Activated naive CD8-positive, alpha-beta T cell treated with anti-CD3 and anti-CD28 coated beads, Interleukin-2, amount 10 ng/mL, durations not matched to agents 7 days and 5 days (primary cell): Measurements from ENCODE around the gene VCP. TPM values are rescaled to one million over a fixed set of nuclear protein-coding genes. Genes with fewer than 3 reads are reported as not detected.

Experiments
- ATAC-seq: fragments of 150-1000 bp; cut with Tn5 transposase; one replicate; pipeline ENCODE4 v1.10.0; 2021; ENCODE audit warnings: low read depth, moderate library complexity
- POLR2A ChIA-PET: fragments of 350-600 bp; sonication (Branson Sonifier 250); formaldehyde crosslinking; loops from one replicate; lab custom pipeline; 2021; ENCODE audit warnings: antibody characterized with exemption; lab: Charles Lee
- DNase-seq: peaks from one replicate; pipeline ENCODE4 v3.0.0; 2021
- H3K27ac Mint-ChIP-seq: one replicate; pipeline ENCODE4 v1.8.0; 2022; ENCODE audit warnings: mild to moderate bottlenecking, mixed read lengths
- H3K27me3 Mint-ChIP-seq: one replicate; pipeline ENCODE4 v1.8.0; 2022; ENCODE audit warnings: mild to moderate bottlenecking, moderate library complexity, mixed read lengths
- H3K36me3 Mint-ChIP-seq: one replicate; pipeline ENCODE4 v1.8.0; 2021; ENCODE audit warnings: mild to moderate bottlenecking, mixed read lengths
- H3K4me1 Mint-ChIP-seq: one replicate; pipeline ENCODE4 v1.8.0; 2021; ENCODE audit warnings: mixed read lengths
- H3K4me3 Mint-ChIP-seq: one replicate; pipeline ENCODE4 v1.8.0; 2022; ENCODE audit warnings: mild to moderate bottlenecking, moderate library complexity, mixed read lengths
- H3K9me3 Mint-ChIP-seq: one replicate; pipeline ENCODE4 v1.8.0; 2021; ENCODE audit warnings: mixed read lengths
- total RNA-seq, 2 experiments: library from RNA; stranded (reverse); gene quantifications; one replicate each; pipeline ENCODE4 v1.2.3, GENCODE V29; 2021

The VCP gene
- total RNA-seq, 2 experiments from 2014 or later = 183 to 189 TPM

DNA sequence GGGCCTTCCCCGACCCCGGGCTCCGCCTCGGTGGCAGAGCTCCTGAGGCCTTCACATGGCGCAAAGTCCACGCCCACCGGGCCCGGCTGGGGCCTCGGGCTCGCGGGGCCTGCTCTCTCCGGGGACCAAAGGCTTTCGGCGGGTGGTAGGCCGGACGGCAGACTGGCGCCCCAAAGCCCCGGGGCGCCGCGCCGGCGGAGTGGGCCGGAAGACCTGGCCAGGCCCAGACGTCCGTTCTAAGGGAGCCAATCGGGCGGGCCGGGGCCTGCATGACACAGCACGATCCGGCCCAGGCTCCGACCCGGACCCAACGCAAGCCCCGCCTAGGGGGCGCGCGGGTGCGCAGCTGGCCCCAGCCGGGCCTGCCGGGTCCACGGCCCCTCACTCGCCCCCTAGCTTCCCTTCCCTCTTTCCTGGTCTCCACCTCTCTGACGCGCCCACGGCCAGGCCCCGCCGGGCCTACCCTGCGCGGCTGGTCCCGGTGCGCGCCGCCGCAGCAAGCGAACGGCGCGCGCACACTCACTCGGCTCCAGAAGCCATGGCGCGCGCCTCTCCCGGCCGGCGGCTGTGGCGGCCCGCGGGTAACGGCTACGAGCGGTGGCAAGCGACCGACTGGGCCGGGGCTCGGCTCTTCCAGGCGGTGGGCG lies 488 bp downstream of the VCP start:
- DNase-seq (peak; percentile 83), ATAC-seq (peak; percentile 64)
- Mint-ChIP-seq H3K36me3 (peaks cover 42% of the 10 kb centered on the region), H3K27ac (peak overlapping the region; percentile 93), H3K4me3 (peak overlapping the region; percentile 93), H3K4me1 (peaks cover 38% of the 10 kb centered on the region), H3K9me3 (no peaks in the 10 kb centered on the region), H3K27me3 (no peaks in the 10 kb centered on the region)
- POLR2A ChIA-PET = interaction anchor here (0.6 to 3.4 kb wide), 17 partner anchors 9 to 452 kb away, joined by 3 to 41 read pairs (median 4); partner anchors contain the start of genes ATOSB, DCTN3, DNAJB5 and FANCG

DNA sequence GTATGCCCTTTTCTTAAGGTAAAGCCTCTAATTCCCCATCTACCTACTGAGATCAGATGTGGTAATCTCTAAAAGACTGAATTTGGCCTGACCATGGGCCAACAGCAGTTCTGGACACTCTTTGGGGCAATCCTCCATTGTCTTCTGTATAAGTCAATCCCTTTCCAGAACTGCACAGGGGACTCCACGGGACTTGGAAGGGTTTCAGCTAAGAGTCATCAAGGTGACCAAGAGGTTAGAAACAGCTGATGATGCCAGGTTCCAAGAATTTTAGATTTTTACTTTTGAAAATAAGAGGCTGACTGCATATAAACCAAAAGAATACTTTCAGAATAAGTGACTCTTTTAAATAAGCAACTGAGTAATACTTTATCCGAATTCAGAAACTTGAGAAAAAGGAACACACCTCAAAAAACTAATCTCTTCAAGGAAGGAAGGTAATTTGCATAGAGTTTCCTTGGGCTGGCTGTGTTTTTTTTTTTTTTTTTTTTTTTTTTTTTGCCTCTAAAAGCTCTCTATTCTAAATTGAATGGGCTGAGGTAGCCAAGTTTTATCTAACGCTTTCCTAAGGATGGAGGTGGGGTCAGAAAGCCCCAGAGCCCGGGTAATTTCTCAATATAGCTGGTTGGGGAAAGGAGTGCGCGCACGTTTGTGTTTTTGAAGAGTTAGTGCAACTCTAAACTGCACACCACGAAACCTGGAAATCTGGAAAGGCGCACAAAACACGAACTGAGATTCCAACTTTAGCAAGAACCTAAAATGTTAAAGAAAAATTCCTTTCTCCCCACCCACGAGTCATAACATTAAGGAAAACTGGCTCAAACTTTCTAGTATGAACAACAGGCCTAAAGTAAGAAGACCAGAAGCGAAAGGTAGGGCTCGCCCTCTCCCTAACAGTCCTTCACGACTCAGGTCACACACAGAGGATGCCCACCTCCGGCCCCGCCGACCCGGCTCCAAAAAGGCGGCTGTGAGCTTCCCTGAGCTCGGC lies 1.3 kb downstream of the VCP start:
- peaks cover 45% of the 10 kb centered on the region for H3K36me3 Mint-ChIP-seq
- no peaks in the 10 kb centered on the region for H3K9me3 Mint-ChIP-seq
- DNase-seq (no peak), ATAC-seq (no peak)
- H3K4me3 Mint-ChIP-seq = peak overlapping the region; percentile 93
- H3K27me3 Mint-ChIP-seq = no peaks in the 10 kb centered on the region
- H3K4me1 Mint-ChIP-seq = peaks cover 39% of the 10 kb centered on the region
- POLR2A ChIA-PET = interaction anchor here (0.6 to 3.4 kb wide), 14 partner anchors 10 to 451 kb away, joined by 3 to 41 read pairs (median 5); partner anchors contain the start of genes ATOSB, DCTN3, DNAJB5 and FANCG
- peak overlapping the region; percentile 93 for H3K27ac Mint-ChIP-seq

DNA sequence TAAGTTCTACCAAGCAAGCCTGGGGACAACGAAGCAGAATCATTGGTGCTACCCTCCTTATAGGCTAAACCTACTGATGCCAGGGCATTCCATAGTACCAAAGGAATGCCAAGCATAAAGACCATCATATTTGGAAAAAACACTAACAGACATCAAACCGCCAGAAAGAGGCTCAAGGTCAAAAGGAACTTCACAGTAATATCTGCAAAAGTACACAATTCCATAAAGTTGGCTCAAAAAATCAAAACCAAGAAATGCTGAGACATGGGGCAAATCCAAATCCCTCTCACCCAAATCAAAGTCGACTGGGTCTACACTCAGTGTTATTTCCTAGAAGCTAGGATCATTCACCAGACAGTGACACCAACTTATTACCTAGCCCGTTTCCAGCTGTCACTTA lies 3.4 kb downstream of the VCP start:
- peaks cover 43% of the 10 kb centered on the region for H3K36me3 Mint-ChIP-seq
- H3K27ac Mint-ChIP-seq = no peak overlapping the region
- peak overlapping the region; percentile 35 for H3K4me3 Mint-ChIP-seq
- ATAC-seq (no peak), DNase-seq (no peak)
- H3K27me3 Mint-ChIP-seq = no peaks in the 10 kb centered on the region
- POLR2A ChIA-PET = interaction anchor here (0.6 kb wide), 1 partner anchor 610 kb away, joined by 4 read pairs; the partner anchor contains the start of genes DNAI1 and FAM219A
- H3K4me1 Mint-ChIP-seq = peaks cover 37% of the 10 kb centered on the region
- no peaks in the 10 kb centered on the region for H3K9me3 Mint-ChIP-seq

DNA sequence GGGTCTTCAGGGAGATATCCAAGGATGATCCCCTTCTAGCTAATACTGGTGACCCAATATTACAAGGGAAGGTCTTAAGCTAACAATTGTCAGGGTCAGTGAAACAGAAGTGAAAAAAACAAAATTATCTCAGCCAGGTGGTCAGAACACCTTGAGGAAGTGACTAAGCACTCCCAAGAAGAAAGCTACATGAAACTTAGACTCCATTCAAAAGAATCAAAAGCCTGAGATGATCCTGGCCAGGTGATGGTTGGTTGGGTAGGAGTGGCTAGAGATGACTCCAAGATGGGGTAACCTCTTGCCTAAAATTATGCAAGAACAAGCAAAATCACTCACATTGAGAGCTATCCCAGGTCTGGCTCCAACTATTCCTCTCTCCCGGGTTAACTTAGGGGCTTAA lies 5.4 kb downstream of the VCP start:
- H3K4me1 Mint-ChIP-seq = peaks cover 33% of the 10 kb centered on the region

DNA sequence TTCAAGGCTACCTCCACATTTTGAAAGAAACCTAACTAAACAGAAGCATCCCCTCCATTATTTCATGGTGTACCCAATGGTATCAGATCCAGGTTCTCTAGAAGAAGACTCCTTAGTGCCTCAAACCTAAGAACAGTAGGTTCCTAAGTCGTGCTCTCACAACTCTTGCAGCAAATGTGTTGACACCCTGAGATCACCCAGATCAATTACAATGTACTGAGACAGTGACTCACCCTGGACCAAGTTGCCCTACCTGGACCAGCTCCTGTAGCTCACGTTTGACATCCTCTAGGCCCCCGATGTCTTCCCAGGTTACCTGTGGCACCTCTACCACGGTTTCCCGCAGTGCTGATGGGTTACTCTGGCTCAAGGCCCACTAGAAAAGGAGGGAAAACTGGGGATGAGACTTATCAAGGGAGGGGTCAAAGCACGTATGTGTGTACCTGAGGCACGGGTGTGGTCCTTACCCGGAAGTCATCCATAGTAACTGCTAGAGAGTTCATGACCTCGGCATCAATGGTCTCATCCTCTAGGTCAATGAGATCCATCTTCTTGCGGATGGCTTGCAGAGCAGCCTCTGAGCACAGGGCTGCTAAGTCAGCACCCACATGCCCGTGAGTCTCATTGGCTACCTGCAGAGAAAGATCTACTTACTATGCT lies 11.7 kb downstream of the VCP start:
- peaks cover 2% of the 10 kb centered on the region for H3K4me1 Mint-ChIP-seq
- H3K4me3 Mint-ChIP-seq = no peak overlapping the region
- H3K27me3 Mint-ChIP-seq = no peaks in the 10 kb centered on the region
- H3K9me3 Mint-ChIP-seq = no peaks in the 10 kb centered on the region
- H3K36me3 Mint-ChIP-seq = peaks cover 66% of the 10 kb centered on the region
- no peak overlapping the region for H3K27ac Mint-ChIP-seq
- ATAC-seq = no peak
- POLR2A ChIA-PET = interaction anchor here (1.4 to 1.6 kb wide), 2 partner anchors 11 to 19 kb away, joined by 4 to 5 read pairs; partner anchors contain the start of gene FANCG
- no peak for DNase-seq

More for the DNA sequence above, 5.4 kb downstream of the VCP start:
- no peaks in the 10 kb centered on the region for H3K9me3 Mint-ChIP-seq
- ATAC-seq = no peak
- POLR2A ChIA-PET = no interaction called here
- peaks cover 53% of the 10 kb centered on the region for H3K36me3 Mint-ChIP-seq
- no peaks in the 10 kb centered on the region for H3K27me3 Mint-ChIP-seq
- no peak for DNase-seq
- no peak overlapping the region for H3K4me3 Mint-ChIP-seq
- H3K27ac Mint-ChIP-seq = peak overlapping the region; percentile 27

DNA sequence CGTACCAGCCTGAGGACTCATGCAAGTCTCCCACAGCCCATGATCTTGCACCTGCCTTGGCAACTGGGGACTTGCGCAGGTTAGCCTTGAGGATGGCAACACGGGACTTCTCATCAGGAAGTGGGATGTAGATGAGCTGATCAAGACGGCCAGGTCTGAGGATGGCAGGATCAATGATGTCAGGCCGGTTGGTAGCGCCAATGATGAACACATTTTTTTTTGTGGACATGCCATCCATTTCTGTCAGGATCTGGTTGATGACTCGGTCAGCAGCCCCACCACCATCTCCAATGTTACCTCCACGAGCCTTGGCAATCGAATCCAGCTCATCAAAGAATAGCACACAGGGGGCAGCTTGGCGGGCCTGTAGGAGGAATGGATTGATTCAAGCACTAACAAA lies 13.0 kb downstream of the VCP start:
- POLR2A ChIA-PET = no interaction called here
- DNase-seq (no peak), ATAC-seq (no peak)
- Mint-ChIP-seq H3K36me3 (peaks cover 59% of the 10 kb centered on the region), H3K4me3 (no peak overlapping the region), H3K9me3 (no peaks in the 10 kb centered on the region), H3K27ac (no peak overlapping the region), H3K4me1 (peaks cover 2% of the 10 kb centered on the region), H3K27me3 (no peaks in the 10 kb centered on the region)

DNA sequence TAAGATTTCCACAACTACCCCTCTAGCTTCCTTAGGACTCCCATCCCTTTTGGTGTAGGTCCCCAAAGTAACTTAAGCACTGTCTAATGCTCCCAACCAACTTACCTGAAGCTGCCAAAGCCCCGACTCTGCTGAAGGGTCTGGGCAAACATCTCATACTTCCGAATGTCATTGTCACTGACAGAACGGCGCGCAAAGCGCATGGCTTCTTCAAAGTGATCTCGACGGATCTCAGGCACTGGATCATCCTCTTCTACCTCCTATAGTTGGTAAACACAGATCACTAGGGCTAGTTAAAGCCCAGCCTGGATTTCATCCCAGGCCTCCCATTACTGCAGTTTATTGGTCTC lies 15.2 kb downstream of the VCP start:
- DNase-seq (no peak), ATAC-seq (no peak)
- no peak overlapping the region for H3K27ac Mint-ChIP-seq
- H3K4me3 Mint-ChIP-seq = no peak overlapping the region
- peaks cover 47% of the 10 kb centered on the region for H3K36me3 Mint-ChIP-seq
- no peaks in the 10 kb centered on the region for H3K4me1 Mint-ChIP-seq
- H3K9me3 Mint-ChIP-seq = no peaks in the 10 kb centered on the region
- POLR2A ChIA-PET = no interaction called here
- H3K27me3 Mint-ChIP-seq = no peaks in the 10 kb centered on the region

DNA sequence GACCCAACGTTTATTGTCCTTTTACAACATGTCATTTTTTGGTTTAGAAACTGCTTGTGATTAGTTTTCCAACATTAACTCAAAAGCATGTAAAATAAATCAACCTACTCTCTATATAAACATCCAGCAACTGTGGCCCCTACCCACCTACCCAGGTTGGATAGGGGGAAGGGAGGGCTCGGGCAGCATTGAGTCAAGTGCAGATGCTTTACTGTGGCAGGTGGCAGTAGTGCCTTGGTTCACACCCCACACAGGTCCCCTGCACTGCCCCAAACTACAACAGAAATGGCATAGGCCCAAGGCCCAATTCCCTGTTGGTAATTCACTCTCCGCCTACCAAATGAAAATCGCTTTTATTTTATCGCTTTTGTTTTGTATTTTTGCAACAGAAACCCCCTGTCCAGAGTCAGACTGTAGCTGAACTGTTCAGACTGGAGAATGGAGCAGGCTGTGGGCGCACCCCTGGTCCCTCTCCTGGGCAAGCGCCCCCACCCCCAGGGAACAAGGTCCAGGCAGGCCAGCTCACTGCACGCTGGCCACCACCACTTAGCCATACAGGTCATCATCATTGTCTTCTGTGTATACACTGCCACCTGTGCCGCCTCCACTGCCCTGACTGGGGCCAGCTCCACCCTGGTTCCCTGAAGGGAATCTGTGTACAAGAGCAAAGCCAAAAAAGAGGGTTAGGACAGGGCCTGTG lies 15.7 kb downstream of the VCP start:
- H3K36me3 Mint-ChIP-seq = peaks cover 44% of the 10 kb centered on the region
- DNase-seq = no peak
- no peaks in the 10 kb centered on the region for H3K9me3 Mint-ChIP-seq
- POLR2A ChIA-PET = no interaction called here
- ATAC-seq = no peak
- no peaks in the 10 kb centered on the region for H3K27me3 Mint-ChIP-seq
- no peak overlapping the region for H3K27ac Mint-ChIP-seq
- H3K4me1 Mint-ChIP-seq = no peaks in the 10 kb centered on the region
- no peak overlapping the region for H3K4me3 Mint-ChIP-seq

DNA sequence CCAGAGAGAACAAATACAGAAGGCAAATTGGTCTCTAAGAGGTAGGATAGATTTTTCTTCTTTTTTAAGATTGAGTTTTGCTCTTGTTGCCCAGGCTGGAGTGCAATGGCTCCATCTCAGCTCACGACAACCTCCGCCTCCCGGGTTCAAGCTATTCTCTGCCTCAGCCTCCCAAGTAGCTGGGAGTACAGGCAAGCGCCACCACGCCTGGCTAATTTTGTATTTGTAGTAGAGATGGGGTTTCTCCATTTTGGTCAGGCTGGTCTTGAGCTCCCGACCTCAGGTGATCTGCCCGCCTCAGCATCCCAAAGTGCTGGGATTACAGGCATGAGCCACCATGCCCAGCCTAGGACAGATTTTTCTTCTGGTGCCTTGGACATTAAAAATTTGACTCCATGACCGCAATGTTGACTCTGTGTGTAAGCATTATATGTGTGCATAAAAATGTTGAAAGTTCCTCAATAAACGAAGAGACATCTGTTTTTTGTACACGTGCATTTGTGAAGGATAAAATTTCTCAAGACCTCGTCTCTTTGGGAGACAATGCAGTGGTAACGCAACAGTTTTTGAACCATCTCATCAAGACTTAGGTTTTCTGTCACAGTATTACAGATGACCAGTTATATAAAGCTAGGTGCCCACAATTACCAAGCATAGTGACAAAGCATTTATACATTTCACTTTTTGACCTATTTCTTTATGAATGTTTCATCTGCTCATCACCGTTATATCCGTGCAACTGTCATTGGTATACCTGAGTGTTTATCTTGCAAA lies 17.4 kb downstream of the VCP start:
- ATAC-seq (no peak), DNase-seq (no peak)
- H3K27me3 Mint-ChIP-seq = no peaks in the 10 kb centered on the region
- no peak overlapping the region for H3K27ac Mint-ChIP-seq
- no peaks in the 10 kb centered on the region for H3K9me3 Mint-ChIP-seq
- H3K4me1 Mint-ChIP-seq = peaks cover 4% of the 10 kb centered on the region
- H3K4me3 Mint-ChIP-seq = no peak overlapping the region
- H3K36me3 Mint-ChIP-seq = peaks cover 37% of the 10 kb centered on the region
- POLR2A ChIA-PET = no interaction called here

DNA sequence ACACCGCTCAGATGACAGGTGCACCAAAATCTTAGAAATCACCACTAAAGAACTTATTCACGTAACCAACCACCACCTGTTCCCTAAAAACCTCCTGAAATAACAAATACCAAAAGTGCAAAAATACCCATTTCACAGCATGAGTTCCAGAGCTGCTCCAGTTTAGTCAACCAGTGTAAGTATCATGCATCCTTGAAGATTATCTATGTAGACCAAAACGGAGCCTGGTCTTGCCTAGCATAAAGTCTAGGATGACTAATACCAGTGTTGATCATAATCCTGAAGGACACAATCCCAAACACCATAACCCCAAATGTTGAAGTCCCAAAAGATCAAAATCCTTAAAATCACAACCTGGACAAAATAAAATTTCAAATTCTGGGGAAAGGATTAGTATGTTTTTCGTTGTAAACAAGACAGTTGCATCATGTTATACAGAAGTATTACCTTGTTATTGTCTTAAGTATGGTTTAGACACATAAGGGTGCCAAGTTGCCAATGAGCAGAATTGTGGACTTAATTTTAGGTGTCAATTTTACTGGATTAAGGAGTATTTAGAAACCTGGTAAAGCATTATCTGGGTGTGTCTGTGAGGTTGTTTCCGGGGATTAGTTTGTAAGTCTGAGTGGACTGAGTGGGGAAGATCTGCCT lies 18.1 kb downstream of the VCP start:
- H3K36me3 Mint-ChIP-seq = peaks cover 32% of the 10 kb centered on the region
- no peaks in the 10 kb centered on the region for H3K27me3 Mint-ChIP-seq
- POLR2A ChIA-PET = no interaction called here

DNA sequence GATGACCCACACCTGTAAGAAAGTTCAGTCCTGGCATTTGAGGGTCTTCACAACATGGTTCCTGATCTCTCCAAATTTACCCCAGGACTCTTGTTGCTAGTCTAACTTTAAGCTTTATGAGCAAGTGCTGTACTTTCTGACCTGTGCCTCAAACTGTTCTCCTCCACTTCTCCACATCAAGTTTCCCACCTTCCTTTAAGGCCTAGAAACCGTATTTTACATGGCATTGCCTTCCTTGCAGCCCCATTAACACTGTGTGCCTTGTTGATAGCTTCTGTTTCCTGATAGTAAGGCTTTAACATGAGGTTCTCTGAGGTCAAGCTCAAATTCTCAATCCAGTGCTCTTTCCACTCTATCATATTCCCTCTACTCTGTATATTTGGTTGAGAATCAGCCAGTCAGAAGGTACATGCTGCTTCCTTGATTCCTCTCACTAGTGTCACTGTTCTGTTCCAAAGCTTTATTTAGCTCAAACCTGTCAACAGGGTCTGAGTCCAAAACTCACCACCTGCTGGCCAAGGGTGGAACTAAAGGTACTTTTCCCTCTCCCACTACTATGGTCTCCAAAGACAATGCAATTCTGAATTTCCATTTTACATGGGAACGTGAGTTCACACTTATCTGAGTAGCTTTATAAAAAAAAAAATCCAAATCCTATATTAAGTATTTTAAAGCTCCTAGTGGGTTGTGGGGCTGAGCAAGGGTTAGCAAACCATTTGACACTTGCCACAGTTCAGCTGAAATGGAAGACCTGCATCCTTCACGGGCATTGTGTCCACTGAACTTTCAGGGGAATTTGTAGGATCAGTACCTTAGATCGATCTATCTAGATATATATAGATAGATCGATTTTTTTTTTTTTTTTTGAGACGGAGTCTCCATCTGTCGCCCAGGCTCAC lies 21.1 kb downstream of the VCP start:
- Mint-ChIP-seq H3K4me3 (no peak overlapping the region), H3K9me3 (no peaks in the 10 kb centered on the region), H3K27ac (peak overlapping the region; percentile 11), H3K27me3 (no peaks in the 10 kb centered on the region), H3K36me3 (peaks cover 16% of the 10 kb centered on the region), H3K4me1 (peaks cover 4% of the 10 kb centered on the region)
- POLR2A ChIA-PET = interaction anchor here (0.5 to 2.0 kb wide), 6 partner anchors 9 to 763 kb away, joined by 3 to 7 read pairs (median 4); partner anchors contain the start of genes HINT2 and VCP
- DNase-seq (no peak), ATAC-seq (peak; percentile 80)

More for the DNA sequence above, 18.1 kb downstream of the VCP start:
- no peak overlapping the region for H3K27ac Mint-ChIP-seq
- ATAC-seq = no peak
- H3K9me3 Mint-ChIP-seq = no peaks in the 10 kb centered on the region
- H3K4me1 Mint-ChIP-seq = peaks cover 4% of the 10 kb centered on the region
- H3K4me3 Mint-ChIP-seq = no peak overlapping the region
- no peak for DNase-seq
